Esophagus squamous epithelium (tissue), 4 donors: Measurements from ENCODE around the gene REC114.

Experiments
- CTCF ChIP-seq, 6 experiments: fragments of 450-650 bp in 4 of 6; fragments of 200-600 bp in 2 of 6; sonication (generic) in 2 of 6; IDR thresholded peaks; one replicate each; pipeline ENCODE4 v1.5.1; 2016 to 2019; ENCODE audit warnings: antibody characterized with exemption in 6 of 6, mild to moderate bottlenecking in 4 of 6, moderate library complexity in 4 of 6
- POLR2A ChIP-seq, 4 donors: fragments of 450-650 bp; IDR thresholded peaks; one replicate each; pipeline ENCODE4 v1.6.1; 2017; ENCODE audit warnings: antibody characterized with exemption in 4 of 4, mild to moderate bottlenecking in 4 of 4, moderate library complexity in 3 of 4

GRCh38 chr15:73585871-73586654, 143.1 kb downstream of the REC114 start:
- TF ChIP-seq CTCF (IDR thresholded peaks at IDR 0.05) (no peak), POLR2A (IDR thresholded peaks at IDR 0.05) (no peak)
